ENCODE measurements around the gene DAB1.

Gene DAB1

DNA sequence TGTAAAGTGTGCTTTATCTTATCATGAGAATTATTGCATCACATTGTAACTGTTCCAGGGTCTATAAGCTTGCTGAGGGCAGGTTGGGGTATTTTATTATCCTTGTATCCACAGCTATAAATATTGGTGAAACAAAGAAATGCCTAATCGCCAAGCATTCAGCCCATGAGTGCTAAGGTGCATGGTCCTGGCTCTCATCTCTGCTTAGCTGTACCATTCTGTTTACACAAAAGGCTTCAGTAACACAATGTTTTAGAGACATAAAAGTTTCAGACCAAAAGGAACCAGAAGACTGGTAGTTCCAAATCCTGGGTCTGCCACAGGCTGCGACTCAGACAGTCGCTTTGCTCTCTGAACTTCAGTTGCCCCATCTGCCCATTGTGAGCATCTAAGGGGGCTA, 358.4 kb downstream of the DAB1 start:
- DNase-seq: no peak

DNA sequence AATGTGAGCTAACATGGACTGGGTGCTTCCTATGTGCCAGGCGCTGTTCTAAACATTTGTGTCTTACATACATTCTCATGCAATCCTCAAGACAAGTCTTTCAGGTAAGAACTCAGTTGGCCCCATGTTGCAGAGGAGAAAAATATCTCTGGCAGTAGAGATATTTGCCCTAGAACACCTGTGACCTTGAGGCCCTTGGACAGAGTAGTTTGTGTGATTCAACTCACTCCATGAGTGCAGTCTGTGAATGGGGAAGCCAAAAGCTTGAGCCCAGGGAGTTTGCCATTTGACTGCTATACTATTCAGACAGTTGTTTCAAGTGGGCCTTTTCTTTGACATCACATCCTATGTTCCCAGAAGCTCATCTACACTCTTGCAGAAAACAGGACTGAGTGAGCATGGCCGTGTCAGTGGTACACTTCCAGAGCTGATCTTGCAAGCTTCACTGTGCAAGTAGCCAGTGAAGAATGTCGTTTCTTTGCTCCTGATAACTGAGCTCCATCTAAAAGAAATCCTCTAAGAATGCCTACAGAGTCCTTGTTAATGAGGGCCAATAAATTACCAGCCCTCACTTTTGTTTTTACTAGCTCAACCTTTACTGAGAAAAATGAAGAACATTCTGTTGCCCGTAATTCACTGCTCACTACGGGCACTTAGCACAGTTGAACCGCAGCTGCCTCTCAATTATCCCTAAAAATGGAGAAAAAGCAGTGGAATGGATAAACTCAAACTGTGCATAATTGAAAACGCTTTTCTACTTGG, 359.3 kb downstream of the DAB1 start:
- no peak for DNase-seq

DNA sequence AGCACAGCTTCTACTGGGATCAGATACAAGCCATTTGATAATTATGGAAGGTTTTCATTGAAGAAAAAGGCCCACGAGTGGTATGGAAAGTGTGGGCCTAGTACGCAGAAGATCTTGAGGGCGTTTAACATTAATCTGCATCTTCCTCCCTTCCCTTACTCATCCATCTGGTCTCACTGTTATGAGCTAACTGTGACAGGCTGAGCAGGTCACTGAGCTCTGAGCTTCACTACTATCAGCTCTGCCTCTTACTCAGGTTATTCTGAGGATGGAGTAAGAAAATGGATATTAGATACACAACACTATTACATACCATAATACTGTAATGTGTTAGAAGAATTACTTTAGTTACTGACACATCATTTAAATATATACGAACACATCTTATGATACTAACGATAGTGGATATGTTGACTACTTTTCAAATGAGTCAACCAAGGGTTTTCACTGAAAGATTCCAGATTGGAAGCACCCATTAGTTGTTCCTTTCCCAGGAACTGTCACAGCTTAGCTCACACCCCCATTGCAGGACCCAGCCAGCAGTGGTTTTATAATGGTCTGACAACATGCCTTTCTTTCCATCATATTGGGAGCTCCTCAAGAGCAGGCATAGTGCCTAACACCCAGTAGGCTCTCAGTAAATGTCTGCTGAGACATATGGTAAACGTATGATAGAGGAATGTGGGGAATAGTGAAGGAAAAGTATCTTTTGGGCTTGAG, 360.3 kb downstream of the DAB1 start:
- DNase-seq: peak; percentile 12

DNA sequence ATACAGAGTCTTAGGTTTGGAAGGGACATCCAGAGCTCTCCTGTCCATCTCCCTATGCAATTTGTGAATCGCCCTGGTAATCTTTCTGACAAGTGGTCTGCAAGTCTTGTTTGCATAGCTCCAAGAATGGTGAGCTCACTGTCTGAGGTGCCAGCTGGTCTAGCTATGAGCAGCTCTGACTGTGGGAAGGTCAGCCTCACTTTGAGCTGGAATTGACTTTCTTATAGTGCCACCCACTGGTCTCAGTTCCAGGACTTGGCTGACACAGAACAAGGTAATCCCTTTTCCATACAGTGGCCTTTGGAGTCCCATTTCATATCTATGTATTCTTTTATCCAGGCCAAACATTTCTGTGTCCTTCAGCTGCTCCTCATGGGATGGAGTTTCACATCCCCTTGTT, 362.5 kb downstream of the DAB1 start:
- DNase-seq: peak; percentile 48

DNA sequence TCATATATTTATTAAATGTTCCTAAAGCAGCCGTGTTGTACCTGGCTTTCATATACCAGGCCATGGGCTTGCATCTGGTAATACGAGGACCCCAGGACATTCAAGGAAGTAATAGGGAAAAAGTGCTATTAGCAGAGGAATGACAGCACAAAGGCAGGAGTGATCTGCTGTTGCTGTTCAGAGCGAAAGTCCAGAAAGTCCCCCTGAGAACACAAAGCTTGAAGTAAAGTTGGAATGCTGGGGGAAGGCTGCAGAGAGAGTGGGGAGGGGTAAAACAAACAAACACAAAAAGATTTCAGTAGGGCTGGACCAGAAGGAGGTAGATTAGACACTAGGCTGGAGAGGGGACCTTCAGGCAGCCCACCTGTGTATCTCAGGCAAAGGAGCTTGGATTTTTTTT, 363.4 kb downstream of the DAB1 start:
- no peak for DNase-seq

DNA sequence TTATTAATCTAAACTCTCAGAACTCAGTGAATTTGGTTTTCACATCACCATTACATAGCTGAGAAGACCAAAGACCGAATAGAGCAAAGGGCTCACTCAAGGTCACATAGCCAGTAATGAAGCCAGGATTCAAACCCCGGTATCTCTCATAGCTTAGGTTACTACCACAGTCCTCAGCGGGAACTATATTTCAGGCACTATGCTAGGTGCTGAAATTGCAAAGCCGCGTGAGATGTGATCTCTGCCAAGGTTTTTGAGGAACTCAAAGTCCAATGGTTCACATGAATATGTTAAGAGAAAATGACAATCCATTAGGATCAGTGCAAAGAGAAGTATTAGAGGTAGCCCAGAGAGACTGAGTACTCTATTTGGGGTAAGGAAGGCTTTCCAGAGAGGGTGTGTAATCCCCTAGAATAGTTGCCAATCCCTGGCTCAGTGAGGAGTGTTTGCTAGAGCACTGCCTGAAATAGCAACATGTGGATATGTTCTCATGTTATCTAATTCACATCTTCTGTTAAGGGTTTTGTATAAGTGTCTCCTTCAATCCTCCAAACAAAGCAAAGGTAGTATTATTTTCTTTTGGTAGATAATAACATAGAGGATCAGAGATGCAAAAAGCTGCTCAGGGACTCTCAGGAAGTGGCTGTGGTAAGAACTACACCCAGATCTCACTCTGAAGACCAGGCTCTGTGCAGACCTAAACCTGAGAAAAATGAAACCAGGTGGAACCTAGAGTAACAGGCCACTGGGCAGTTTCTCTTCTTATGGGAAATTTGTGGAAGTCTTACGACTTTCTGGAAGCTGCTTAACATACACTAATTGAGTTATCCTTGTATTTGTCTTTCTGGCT, 365.0 kb downstream of the DAB1 start:
- DNase-seq: no peak

DNA sequence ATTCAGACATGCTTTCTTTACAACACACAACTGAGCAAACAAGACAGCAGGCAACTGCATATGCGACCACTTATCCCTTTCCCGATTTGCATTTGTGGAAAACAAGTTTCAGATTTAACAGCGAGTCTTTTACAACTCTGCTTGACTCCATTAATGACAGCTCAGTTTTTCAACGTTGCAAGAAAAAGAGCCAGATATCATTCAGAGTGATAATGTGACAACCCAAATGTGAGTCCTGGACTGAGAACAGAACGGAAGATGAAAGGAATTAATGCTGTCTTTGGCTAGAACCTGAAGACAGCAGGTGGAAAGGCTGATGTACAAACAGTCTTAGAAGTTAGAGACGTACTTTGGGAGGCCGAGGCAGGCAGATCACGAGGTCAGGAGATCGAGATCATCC, 375.0 kb downstream of the DAB1 start:
- no peak for DNase-seq

DNA sequence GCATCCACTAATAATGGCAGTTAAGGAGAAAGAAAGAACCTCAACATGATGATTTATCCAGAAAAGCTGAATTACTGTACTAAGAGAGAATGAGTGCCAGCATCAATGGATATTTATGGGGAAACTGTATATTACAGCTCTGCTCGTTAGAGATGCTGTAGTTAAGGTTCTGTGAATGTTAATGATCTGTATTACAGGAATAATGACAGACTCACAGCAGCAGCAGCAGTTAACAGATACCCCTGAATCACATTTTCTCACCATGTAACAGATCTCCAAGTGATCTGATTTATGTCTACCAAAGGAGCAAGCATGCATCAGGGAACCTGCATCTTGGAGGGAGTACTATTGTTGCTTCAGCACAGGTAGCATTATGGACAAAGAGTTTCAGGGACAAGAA, 377.4 kb downstream of the DAB1 start:
- DNase-seq: no peak

DNA sequence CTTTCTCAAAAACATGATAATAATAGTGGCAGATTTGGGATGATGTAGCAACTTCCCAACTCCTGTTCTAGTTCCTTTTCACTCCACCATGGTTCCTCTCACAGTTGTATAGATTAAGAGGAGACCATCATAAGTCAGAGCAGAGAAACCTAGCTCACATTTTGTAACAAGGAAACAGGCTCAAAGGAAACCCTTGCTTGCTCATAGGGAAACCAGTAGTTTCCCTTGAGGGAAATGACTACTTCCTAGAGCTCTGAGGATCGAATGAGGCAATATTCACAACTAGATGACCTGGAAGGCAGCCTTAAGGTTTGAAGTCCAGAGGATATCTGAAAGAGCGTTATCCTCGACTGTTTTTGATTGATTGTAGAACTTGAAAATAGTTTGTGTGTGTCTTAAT, 382.0 kb downstream of the DAB1 start:
- DNase-seq: no peak

DNA sequence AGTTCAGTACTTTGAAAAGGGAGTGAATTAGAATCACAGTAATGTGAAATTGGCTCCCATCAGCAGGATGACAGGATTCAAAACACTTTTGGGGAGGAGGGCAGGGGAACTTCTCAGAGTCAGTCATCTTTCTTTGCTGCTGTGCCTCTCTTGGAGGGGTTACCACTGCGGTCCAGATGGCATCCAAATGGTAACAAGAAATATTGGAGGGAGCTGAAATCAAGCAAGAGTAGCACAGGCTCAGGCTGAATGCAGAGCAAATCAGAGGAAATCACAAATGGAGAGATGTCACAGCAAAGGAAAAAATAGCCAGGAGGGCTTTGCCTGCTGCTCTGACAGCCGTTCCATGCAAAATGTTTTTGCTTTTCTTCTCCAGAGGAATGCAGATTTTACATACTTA, 383.0 kb downstream of the DAB1 start:
- DNase-seq: no peak

DNA sequence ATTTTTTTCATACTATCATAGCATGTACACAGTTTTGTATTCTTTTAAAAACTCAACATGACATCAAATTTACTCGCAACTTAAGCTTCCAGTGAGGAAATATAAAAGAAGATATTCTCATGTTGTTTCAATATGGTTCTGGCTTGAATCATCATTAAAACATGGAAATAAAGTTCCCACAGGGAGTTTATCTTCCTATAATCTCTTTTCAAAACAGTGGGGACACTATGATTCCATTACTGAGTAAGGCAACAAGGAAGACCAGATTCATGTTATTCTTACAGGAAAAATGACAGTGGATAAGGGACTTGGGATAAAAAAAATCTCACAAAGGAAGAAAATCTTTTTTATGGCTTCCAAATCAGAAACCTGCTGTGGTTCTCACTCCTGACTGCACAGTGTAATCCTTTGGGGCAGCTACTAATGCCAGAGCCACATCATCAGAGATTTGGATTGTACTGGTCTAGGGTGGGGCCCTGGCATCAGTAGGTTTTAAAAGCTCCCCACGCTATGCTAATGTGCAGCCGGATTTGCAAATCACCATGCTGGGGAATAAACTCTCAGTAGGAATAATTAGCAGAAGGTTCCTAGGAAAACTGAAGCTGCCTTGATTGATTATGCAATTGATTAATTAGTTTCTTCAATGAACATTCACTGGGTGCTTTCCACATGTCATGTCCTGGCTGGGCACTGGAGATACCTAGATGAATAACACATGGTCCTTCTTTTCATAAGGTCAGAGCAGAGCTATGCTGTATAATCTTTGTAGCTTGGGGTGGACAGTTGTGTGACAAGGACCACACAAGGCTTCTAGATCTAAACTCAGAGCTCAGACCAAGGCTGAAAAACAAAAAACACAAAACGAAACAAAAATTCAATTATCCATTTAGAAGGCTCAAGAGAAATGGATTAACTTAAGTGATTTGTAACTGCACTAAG, 386.9 kb downstream of the DAB1 start:
- peak; percentile 78 for DNase-seq

DNA sequence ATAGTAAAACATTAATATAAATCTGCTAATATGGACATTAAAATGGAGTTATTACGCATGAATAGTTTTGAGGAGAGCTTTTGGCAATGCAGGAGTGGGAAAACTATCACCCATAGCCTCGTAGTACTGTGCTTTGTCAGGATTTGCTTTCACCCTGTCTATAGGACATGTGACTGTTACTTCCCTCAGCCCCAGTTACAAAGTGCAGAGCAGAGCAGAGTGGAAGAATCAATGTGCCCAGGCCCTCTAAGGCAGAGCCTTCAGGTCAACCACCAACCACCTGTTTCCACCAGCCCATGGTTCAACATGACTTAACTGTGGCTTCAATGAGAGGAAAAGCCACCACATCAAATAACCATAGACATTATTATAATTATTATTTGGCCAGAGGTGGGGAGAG, 389.1 kb downstream of the DAB1 start:
- no peak for DNase-seq

DNA sequence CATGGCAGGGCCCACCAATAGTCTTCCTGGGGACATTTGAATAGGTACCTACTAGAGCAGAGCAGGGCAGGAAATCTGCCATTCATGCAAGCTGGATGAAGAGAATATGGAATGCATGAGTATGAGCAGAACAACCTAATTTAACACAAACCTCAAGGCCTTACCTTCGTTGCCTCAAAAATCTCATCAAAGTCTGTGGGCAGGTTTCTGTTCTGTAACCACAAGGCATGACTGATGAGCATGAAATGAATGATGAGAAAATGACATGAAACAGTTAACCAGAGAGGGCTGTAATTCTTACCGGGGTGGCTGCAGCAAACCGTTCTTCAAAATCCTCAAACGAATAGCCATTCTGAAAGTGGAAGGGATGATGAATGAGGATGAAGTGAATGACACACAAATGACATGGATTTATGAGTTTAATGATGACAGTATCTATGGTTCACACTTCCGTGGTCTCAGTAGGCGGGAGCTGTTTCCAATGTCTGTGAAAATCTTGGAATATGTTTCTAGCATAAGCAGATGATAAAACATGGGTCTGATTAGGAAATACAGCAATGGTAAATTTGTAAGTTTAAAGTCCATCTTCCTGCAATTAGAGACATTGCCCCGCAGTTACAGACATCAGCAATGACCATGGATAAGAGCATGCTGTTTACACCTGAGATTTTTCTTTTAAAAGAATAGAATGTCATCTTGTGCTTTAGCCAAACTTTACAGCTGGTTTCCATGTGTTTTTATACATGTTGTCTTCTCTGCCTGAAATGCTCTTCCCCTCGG, 390.4 kb downstream of the DAB1 start:
- DNase-seq: no peak

DNA sequence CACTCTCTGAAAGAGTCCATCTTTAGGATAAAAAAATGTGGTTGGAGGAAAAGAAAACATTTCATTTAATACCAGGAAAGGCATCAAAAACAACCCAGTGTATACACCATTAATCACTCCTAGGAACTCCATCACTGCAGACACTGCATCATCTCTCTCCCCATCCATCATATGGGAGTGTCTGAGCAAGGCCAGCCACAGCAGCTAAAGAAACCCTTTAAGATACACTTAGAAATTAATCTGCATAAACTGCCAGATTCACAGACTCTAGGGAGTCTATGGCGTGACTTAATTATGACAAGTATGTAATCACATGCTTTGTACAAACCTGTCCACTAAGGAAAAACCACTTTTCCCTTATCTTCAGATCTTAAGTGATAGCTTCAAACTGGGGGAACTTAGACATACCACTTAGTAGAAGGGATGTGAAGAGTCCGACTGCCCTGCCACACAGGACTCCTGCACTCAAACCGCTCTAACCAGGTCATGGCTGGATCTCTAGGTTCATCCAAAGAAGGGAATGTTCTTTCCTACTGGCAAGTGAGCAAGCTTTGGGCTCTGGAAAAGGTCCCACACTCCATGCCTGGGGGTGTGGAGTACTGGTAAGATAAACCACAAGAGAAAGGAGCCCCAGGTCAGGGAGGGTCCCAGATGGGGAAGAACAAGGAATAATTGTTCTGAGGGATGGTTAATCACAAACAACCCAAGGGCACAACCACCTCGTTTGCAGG, 397.1 kb downstream of the DAB1 start:
- no peak for DNase-seq

DNA sequence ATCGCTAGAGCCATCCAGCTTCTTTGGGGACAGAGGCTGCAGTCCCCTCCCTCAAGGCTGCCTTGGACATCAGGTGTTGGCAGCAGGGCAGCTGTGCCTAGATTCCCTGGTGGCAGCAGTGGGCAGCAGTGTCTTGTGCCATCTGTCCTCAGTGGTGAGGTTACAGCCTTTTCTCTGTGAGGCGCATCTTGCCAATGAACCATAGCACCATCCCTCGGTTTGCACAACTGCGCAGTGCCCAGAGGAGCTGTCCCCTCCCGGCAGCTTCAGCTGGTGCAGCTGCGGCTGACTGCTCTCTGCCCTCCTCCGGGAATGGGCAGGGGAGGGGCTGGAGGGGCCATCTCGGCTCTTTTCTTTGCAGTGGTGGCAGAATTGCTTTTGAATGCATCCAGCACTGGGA, 399.0 kb downstream of the DAB1 start:
- no peak for DNase-seq

DNA sequence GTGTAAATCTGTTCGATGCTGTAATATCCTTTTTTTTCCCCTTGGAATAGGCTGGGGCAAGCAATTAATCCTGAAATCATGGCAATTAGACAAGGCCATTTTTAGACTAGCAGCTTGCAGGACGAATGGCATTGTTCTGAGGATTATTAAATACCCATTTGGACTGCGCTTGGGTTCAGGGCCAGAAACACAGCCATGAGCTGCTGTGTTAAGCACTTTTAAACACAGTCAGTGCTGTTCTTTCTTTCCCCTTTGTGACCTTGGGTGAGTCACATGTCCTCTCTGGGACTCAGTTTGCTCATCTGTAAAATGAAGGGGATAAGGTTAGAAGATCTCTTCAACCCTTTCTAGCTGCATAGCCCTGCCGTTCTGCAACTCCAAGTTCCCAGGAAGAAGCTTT, 399.4 kb downstream of the DAB1 start:
- no peak for DNase-seq

DNA sequence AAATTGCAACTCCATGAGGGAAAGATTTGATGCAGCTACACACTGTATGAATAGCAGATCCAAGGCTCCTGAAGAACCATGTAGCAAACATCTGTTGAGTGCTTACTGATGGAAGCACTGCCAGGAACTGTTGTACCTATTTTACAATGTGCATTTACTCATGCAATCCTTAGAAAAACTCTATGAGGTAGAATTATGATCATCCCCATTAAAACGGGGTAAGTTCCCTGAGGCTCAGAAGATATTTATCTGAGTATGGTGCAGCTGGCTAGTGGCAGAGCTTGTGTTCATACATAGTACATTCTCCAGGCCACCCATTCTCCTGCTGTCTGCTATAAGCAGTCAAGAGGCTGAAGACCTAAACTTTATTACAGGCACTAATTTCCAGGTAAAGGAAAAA, 403.6 kb downstream of the DAB1 start:
- no peak for DNase-seq

DNA sequence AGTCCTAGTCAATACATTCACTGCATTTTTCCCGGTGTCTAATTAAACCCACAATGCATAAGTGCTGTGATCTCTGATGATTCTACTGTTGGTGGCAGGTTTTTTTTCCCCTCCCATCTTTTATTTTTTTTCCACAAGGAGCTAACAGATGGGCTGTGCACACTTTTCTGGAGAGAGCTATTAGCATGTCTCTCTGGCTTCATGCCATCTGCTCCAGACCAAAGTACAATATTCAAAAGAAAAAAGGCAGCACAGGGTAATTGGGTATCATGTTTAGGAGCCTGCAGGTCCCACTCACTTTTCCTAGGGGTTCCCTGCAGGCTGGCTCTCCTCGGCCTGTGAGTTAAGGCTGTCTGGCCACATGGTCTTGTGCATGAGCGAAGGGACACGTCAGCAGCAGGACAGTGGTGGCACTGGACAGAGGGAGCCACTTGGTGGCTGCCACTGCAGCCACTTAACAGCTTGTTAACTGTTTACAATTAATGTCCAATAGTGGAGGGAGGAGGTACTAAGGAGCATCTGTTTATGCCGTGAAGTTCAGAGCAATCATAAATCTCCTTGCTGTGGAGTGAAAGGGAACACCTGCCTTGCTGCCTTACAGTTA, 404.5 kb downstream of the DAB1 start:
- DNase-seq: no peak

DNA sequence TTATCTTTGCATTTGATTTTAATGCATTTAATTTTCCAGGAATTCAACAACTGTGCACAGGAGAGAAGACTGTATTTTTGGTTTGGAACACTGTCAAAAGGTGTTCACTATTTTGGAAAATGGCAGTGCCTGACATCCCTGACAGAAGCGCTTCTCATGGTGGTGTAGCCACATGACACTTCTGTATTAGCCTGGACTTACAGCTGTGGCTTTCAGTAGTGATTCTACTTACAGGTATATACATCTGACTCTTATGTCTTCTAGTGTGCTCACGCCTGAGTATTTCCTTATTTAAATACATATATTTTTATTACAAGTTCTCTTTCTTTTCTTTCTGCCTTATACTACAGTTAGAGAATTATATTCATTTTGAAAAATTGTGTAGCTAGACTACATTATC, 405.7 kb downstream of the DAB1 start:
- DNase-seq: no peak

DNA sequence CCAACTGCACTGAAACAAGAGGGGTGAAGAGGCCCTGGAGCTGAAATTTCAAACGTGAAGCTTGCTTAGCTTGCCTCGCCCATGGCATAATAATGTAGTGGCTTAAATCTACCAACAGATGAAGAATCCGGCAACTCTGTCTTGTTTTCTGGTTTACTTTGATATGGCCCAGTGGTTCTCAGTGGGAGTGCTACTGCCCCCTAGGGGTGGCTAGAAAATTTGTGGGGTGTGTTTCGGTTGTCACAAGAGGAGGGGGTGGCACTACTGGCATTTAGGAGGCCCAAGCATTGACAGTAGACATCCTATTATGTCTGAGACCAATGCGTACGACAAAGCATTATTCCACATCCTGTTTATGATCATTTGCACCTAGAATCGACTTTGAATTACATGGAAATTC, 406.1 kb downstream of the DAB1 start:
- DNase-seq: no peak

Data from fibroblast of skin of back (primary cell).